Embryonic facial prominence (tissue), 1 donor: ENCODE measurements around the gene VPS35.
A peak's percentile ranks its signal among the peaks of the same experiment; 100 is the strongest.

Source experiments
- DNase-seq: peaks from one replicate; pipeline ENCODE4 v3.0.0-alpha.2; 2016; ENCODE audit errors: extremely low spot score

The VPS35 gene

DNA sequence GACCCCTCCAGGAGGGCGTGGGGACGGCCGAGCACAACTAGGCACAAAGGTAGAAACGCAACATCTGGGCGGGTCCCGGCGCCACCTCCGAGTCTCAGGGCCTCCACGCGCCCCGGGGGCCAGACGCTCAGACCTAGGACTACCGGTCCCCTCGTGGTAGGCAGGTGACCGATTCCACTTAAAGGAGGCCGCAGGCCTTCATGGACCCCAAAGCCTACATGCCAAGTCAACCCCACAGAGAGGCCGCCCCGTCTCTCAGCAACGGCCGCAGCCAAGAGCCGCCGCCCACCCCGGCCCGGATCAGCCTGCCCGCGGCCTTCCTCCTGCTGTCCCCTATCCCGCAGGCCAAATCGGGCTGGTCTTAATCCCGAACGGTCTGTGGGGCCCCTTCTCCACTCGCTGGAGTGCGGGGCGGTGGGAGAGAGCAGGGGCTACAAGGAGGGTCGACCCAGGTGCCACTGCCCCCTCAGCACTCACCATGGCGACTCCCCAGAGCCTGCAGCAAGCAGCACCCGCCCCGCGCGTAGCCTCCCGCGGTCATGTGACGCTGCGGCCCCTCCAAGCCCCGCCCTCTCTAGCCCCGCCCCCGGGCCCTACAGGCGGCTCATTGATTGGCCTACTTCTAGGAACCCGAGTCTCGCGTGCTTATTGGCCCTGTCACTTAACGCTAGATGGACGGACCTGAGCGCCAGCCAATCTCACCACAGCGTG, at the start of gene VPS35:
Gene VPS35 (minus strand): TSS at position 525 of the 711 bp plus-strand sequence. CDS start 45 bp downstream, at position 480.
- DNase-seq, result peak; percentile 99

DNA sequence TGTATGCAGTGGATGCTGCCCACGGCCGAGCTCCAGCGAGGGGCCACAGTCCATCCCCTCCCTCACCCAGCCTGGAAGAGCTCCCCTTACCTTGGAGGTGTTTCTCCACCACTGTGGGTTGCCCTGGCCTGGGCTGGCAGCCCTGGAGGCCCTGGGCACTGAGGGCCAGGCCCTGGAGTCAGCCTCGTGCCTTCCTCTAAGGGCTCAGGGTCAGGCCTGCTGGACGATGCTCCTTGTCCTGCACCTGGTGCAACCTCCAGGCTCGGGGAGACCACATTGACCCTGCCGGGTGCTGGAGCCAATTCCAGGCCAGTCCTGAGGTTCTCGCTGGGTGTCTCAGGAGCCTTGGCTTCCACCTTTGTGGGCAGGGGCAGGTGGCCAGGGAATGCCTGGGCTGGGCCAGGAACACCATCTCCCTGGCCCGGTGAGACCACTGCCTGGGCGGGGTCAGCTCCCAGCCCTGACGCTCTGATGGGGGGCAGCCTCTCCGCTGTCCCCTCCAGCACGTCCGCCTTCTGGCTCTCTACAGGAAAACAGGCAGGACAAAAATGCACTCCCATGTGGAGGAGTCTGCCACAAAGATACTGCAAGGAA, 48.7 kb upstream of the VPS35 start:
- no peak for DNase-seq

DNA sequence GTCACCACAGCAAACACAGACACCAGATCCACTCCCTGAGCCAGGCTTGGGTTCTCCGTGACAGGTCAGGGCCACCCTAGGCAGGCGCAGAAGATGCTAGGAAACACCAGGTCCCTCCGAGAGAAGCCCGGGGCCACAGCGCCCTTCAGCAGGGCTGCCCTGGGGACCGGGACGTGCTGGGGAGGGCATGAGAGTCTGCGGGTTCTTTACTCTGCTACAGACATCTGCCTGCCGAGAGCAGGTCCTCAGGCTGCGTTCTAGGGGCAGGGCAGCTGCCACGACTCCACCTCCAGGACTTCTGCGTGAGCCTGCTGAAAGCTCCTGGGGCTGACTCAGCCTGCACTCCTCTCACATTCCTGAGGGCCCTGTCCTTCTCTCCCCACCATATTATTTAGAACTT, 47.7 kb upstream of the VPS35 start:
- no peak for DNase-seq

- no peak for DNase-seq
These were observed 44.4 kb upstream of the VPS35 start for GRCh38 chr16:46733319-46733830.

GRCh38 chr16:46732561-46732960, 43.6 kb upstream of the VPS35 start:
- no peak for DNase-seq

DNA sequence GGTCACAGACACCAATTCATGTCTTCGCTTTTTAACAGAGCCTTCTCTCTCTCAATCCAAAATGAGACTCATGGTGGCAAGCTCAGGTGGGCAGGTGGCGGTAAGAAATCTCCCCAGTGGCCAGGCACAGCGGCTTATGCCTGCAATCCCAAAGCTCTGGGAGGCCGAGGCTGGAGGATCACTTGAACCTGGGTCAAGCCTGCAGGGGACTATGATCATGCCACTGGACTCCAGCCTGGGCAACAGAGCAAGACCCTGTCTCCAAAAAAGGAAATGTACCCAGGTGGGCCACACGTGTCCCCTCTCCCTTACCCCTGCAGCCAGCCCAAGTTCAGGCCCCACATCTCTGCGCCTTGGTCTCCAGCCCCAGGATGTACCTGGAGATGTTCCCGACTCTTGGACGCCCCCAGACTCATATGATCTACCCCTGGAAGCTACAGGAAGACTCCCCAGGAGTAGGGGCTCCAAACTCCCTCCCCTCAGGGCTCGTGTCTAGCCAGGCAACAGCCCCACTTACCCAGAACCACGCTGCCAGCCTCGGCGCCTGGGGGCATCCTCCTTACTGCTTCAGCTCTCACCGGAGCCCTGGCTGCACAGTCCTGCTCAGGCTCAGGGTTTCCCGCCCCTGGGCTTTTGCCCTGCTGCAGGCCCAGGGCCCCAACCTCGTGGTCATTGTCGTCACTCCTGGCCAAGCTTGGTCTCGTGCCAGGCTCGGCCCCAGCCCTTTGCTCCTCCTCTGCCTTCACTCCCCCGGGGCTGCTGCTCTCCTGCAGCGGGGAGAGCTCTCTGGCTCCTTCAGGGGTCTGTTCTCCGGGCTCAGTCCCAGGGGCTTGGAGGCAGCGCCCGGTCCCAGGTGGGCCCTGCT, 42.9 kb upstream of the VPS35 start:
- no peak for DNase-seq

DNA sequence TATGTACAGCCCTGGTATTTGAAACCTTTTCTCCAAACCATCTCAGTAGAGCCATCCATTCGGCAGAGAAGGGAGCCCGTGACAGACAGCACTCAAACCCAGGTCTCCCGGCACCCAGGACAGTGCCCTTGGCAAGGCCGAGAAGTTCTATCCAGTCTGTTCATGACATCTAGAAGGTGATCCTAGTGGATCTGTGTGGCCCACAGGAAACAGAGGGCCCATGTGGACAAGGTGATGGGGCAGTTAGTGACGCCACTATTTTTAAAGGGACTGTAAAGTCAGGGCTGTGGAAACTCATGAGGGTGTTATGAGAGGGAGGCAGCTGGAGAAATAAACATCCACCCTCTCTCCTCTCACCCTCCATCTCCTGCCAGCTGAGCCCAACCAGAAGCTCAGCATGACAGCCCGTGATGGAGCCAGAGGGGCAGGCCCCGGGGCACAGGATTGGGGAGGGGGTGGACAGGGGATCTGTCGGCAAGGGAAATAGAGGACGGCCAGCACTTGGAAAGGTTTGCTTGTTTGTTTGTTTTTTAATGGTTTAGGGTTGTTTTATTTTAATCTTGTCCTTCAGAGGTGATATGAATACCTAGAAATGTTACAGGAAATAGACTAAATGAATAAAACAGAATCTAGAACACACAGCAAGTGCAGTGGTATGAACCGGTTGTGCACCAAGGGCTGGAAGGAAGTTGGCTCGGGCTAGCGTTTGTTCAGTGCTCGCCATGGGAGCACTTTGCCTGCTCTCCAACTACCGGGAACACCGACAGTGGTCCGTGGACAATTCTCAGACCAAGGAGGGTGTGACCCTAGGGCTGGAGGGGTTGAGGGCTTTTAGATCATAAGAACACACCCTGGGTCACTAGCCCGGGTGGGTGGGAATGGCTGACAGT, 42.1 kb upstream of the VPS35 start:
- DNase-seq, result no peak

DNA sequence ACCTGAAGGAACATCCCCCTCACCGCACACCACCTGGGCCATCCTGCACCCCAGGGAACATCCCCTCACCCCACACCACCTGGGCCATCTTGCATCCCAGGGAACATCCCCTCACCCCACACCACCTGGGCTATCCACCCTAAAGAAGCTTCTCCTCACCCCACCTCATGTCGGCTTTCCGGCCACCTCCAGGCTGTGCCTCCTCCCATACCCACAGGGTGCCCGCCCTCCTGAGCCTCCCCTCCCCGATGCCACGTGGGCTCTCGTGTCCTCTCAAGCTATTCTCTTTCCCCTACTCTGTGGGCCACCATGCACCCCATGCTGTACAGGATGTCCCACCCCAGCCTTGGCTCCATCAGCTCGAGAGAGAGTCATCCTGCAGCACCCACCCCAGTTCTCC, 41.1 kb upstream of the VPS35 start:
- no peak for DNase-seq

DNA sequence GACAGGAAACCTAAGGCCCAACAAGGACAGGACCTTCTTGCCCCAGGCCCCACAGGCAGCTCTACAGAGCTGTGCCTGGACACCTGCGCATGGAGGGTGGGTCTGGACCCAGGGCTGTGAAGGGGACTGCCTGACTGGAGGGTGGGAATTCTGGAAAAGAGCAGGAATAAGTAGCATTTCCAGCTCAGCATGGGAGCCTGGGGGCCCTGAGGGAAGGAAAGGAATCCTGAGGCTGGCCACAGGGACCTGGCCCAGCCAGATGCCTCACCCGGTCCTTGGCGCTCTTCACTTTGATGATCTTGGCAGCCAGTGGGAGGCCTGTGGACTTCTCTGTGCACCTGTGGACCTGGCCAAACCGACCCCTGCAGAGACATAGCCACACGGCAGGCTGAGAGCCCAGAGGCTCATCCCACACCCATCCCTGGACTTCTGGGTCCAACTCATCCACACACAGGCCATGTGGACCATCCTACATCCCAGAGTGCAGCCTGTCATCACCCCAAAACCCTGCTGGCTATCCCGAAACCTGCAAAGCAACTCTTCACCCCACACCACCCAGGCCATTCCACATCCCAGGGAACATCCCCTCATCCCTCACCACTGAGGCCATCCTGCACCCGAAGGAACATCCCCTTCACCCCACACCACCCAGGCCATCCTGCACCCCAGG, 40.5 kb upstream of the VPS35 start:
- no peak for DNase-seq

GRCh38 chr16:46728806-46729205, 39.8 kb upstream of the VPS35 start:
- DNase-seq, result no peak

GRCh38 chr16:46727630-46728029, 38.7 kb upstream of the VPS35 start:
- DNase-seq, result no peak

- DNase-seq, result no peak
These were observed 38.2 kb upstream of the VPS35 start for GRCh38 chr16:46727184-46727583.

DNA sequence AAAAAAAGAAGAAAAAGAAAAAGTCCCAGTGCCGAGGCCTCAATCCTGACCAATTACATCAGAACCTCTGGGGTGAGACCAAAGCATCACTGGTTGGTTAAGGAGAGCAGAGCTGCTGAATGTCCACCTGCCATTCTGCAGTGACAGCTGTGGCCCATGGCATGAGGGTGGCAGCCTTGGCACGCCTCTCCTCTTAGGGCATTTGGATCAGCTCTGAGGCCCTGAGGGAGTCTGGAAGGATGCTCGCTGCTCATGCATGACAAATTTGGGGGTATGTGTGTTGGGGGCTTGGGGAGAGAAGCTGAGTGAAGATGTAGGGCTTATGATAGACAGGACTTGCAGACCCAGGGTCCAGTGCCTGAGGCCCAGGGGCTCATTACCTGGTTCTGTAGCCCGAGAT, 32.9 kb upstream of the VPS35 start:
- no peak for DNase-seq

GRCh38 chr16:46720619-46721018, 31.6 kb upstream of the VPS35 start:
- no peak for DNase-seq

DNA sequence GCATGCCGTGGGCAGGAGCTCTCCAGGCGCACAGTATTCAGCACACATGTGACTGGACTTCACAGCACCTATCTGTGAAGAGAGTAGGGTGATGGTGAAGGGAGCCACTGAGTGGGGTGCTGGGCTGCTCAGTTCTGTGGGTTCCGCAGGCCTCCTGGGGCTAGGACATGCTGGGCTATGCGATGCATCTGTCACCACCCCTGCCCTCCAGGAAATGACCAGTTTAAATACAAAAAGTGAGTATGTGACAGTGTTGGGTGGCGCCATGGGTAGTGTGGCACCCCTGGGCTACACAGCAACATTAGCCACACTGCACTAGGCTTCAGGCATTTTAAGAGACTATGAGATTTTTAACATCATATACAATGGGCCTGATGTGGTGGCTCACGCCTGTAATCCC, 30.6 kb upstream of the VPS35 start:
- no peak for DNase-seq

DNA sequence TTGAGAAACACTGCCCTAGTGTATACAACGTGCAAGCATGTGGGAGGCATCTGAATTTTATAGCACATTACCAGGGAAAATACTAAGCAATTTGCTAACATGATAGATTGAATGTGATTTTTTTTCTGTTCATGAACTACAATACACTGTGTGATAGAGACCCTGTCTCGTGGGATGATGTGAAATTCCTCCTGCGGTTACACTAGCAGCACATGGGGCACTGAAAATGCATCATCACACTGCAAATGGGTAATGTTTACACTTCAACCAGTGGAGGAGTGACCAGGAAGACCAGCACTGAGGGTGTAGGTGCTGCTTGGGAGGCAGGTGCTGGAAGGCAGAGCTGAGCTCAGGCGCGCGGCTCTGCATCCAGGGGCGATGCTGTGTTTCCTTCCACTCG, 29.2 kb upstream of the VPS35 start:
- DNase-seq, result no peak

GRCh38 chr16:46717692-46718091, 28.7 kb upstream of the VPS35 start:
- DNase-seq, result no peak

DNA sequence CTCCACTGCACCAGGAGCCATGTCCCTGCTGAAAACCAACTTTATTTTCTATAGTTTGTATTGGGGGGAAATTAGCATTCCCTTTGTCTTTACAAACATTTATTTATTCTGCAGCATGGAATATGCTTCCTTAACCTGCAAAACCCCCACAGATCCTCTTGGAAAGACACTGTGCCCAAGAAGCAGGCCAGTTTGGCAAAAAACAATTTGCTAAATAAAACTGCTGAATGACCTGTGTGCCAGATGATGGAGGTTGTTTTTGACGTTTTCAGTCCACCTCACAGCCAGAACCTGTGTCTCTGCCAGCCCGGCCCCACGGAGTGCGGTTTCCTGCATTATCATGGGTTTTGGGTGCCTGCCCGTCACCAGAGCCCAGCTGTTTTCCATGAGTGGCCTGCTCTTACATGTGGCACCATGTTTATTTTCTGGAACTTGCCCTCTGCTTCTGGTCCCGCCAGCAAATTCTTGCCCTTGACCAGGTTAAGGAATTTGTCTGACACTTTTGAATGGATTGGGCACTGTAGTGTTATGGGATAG, 26.9 kb upstream of the VPS35 start:
- DNase-seq, result no peak

DNA sequence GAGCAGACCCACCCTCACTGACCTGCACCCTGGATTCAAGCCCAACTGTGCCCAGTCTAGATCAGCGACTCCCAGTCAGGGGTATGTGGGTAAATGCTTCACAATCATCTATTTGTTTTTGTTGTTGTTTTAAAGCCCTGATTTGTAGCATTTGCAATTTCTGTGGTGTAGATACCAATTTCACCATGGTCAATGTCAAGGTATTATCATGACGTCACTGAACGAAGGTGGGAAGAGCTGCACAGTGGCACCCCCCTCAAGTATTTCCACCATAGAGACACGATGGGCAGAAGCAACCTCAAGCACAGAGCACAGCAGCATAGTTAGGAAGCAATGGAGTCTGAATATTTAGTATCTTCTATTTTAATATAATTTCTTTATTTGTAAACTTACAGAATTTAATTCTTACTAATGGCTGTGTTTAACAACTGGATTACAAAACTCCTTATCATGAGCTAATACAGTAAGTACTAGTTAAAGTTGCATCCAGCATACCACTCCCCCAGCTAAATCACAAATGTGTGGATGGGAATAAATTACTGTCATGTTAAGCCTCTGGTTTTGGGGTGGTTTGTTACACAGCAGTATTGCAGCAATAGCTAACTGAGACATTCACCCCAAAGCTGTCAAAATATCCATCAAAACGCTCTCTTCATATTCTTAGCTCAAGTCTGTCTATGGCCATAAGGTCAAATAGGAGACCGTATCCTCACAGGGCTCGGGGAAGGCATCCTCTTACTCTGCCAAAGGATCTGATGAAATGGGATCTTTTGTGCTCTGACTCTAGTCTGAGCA, 26.0 kb upstream of the VPS35 start:
- DNase-seq, result no peak

GRCh38 chr16:46713634-46714033, 24.7 kb upstream of the VPS35 start:
- DNase-seq, result no peak
